ENCODE data around the gene CRYBG1. TPM values are rescaled to one million over a fixed set of nuclear protein-coding genes. Genes with fewer than 3 reads are reported as not detected.

Gene CRYBG1
- total and polyA plus RNA-seq, 2 donors (not counting 3 experiments of a cell fraction or from before 2014, with no cell fraction given), result 4.1 to 30.1 TPM

GRCh38 chr6:106536357-106536756, 175.8 kb downstream of the CRYBG1 start:
- Histone ChIP-seq H3K9me3 (replicated peaks; ENCODE audit: control insufficient read depth, insufficient read depth, low read length) (no peaks in the 10 kb centered on the region), H3K27me3 (ENCODE audit: control insufficient read depth in 2 of 2, insufficient read depth in 2 of 2, low read length in 2 of 2) (no peaks in the 10 kb centered on the region), H3K27ac (ENCODE audit: insufficient read depth, low read depth, low read length) (no peak overlapping the region), H3K4me1 (ENCODE audit: control insufficient read depth, extremely low read depth, insufficient read depth, low read length) (peaks cover 3% of the 10 kb centered on the region), H4K20me1 (replicated peaks; ENCODE audit: control insufficient read depth, extremely low read depth, insufficient read depth, low read length) (no peaks in the 10 kb centered on the region), H3K4me2 (ENCODE audit: insufficient read depth, low read length) (no peak overlapping the region), H2AFZ (ENCODE audit: low read depth, low read length) (no peak overlapping the region), H3K79me2 (ENCODE audit: control insufficient read depth, insufficient read depth, low read length) (no peaks in the 10 kb centered on the region), H3K36me3 (ENCODE audit: control insufficient read depth in 2 of 2, extremely low read depth in 1 of 2, insufficient read depth in 2 of 2, low read length in 2 of 2) (no peaks in the 10 kb centered on the region), H3K4me3 (replicated peaks in 1 of 3; ENCODE audit: insufficient read depth in 1 of 3, low read depth in 1 of 3, low read length in 3 of 3) (no peak overlapping the region), H3K9me1 (replicated peaks; ENCODE audit: control insufficient read depth, extremely low read depth, insufficient read depth, low read length) (no peaks in the 10 kb centered on the region), H3K9ac (replicated peaks; ENCODE audit: extremely low read depth, insufficient read depth, low read length) (no peak overlapping the region)
- dilution Hi-C loops (cut with MboI; ENCODE audit: extremely low pct_ligation_motif_present, low sequenced_read_pairs), result no loop called here
- intact Hi-C loops (cut with micrococcal nuclease), result no loop called here
- no peak for DNase-seq (ENCODE audit: low read depth, low spot score)
- BruUV-seq (replicated peaks), result no TSS peak
- CTCF ChIA-PET, result interaction anchor here (1.0 kb wide), 2 partner anchors 9 to 11 kb away, joined by 3 read pairs; no protein-coding TSS in a partner anchor
- FAIRE-seq, result no peak
- TF ChIP-seq MYC (IDR thresholded peaks at IDR 0.05; ENCODE audit: low read depth, low read length), result no peak
- TF ChIP-seq FOS (IDR thresholded peaks at IDR 0.05; ENCODE audit: borderline replicate concordance, insufficient read depth, low read length), result no peak
- no peak for TF ChIP-seq GATA2 (IDR thresholded peaks at IDR 0.05; ENCODE audit: insufficient read depth, insufficient read length, low read depth, low read length)
- no peak for TF ChIP-seq EZH2 (IDR thresholded peaks at IDR 0.05; ENCODE audit: borderline replicate concordance, low read depth, low read length, severe bottlenecking)
- no peak for TF ChIP-seq POLR2AphosphoS5 (IDR thresholded peaks at IDR 0.05; ENCODE audit: insufficient read depth, low read depth, low read length)
- no peak for TF ChIP-seq CTCF (IDR thresholded peaks at IDR 0.05; ENCODE audit: extremely low read depth in 1 of 2, insufficient read depth in 1 of 2, low read depth in 1 of 2, low read length in 2 of 2)
- no peak for TF ChIP-seq MAX (IDR thresholded peaks at IDR 0.05; ENCODE audit: insufficient read depth, insufficient read length)
- TF ChIP-seq JUN (IDR thresholded peaks at IDR 0.05; ENCODE audit: borderline replicate concordance, insufficient read depth, insufficient read length, low read depth), result no peak
- TF ChIP-seq POLR2A (IDR thresholded peaks at IDR 0.05; ENCODE audit: low read depth, low read length), result no peak
- POLR2A ChIA-PET, result no interaction called here
